HG02884 (cell line): ENCODE results near the gene CLHC1.
A peak's percentile ranks its signal among the peaks of the same experiment; 100 is the strongest.
"Not testable (repeated sequence)": the region's sequence is repeated elsewhere in the genome, so short reads cannot be mapped to it uniquely, and the experiment has no call there.

Source experiments
- ATAC-seq: cut with Tn5 transposase; IDR thresholded peaks from one replicate; pipeline ENCODE4 v1.9.1; 2021; ENCODE audit warnings: mild to moderate bottlenecking, moderate library complexity; ENCODE audit not compliant: unreplicated experiment

The CLHC1 gene

GRCh38 chr2:55232863-55233657, 967 bp upstream of the CLHC1 start:
- ATAC-seq: peak; percentile 3

GRCh38 chr2:55231546-55232083, 478 bp downstream of the CLHC1 start:
- no peak for ATAC-seq

- ATAC-seq: no peak
Observed at GRCh38 chr2:55230551-55230950, 1.5 kb downstream of the CLHC1 start.

- ATAC-seq: no peak
Observed at GRCh38 chr2:55229221-55229620, 2.9 kb downstream of the CLHC1 start.

GRCh38 chr2:55228226-55228563, 3.9 kb downstream of the CLHC1 start:
- no peak for ATAC-seq

- not testable (repeated sequence) for ATAC-seq
Observed at GRCh38 chr2:55227437-55228225, 4.5 kb downstream of the CLHC1 start.

GRCh38 chr2:55225481-55226020, 6.5 kb downstream of the CLHC1 start:
- no peak for ATAC-seq

GRCh38 chr2:55224761-55225261, 7.3 kb downstream of the CLHC1 start:
- ATAC-seq: no peak

GRCh38 chr2:55223958-55224760, 7.9 kb downstream of the CLHC1 start:
- ATAC-seq: no peak

- no peak for ATAC-seq
Observed at GRCh38 chr2:55213822-55214221, 18.3 kb downstream of the CLHC1 start.

GRCh38 chr2:55204950-55205349, 27.1 kb downstream of the CLHC1 start:
- ATAC-seq: no peak

- ATAC-seq: no peak
Observed at GRCh38 chr2:55204536-55204935, 27.6 kb downstream of the CLHC1 start.

GRCh38 chr2:55200416-55200815, 31.7 kb downstream of the CLHC1 start:
- ATAC-seq: no peak

- no peak for ATAC-seq
Observed at GRCh38 chr2:55196526-55196925, 35.6 kb downstream of the CLHC1 start.

GRCh38 chr2:55191888-55192287, 40.2 kb downstream of the CLHC1 start:
- not testable (repeated sequence) for ATAC-seq

- ATAC-seq: not testable (repeated sequence)
Observed at GRCh38 chr2:55186837-55187236, 45.3 kb downstream of the CLHC1 start.

GRCh38 chr2:55180374-55180773, 51.7 kb downstream of the CLHC1 start:
- no peak for ATAC-seq

- no peak for ATAC-seq
Observed at GRCh38 chr2:55176094-55176415, 56.0 kb downstream of the CLHC1 start.

GRCh38 chr2:55175254-55176093, 56.6 kb downstream of the CLHC1 start:
- ATAC-seq: peak; percentile 66
